SK-N-MC (cell line): ENCODE data around the gene ANTXR2.

Experiments used
- DNase-seq: peaks from one replicate; pipeline ENCODE4 v3.0.0-alpha.2; 2011; ENCODE audit warnings: low read depth, low spot score
- H3K27ac ChIP-seq: fragments of 200-600 bp; sonication (generic); 2 replicates; pipeline ENCODE4 v1.5.1; 2016; ENCODE audit warnings: mixed run types
- H3K36me3 ChIP-seq: fragments of 200-600 bp; sonication (generic); 2 replicates; pipeline ENCODE4 v1.6.1; 2017; ENCODE audit warnings: antibody characterized with exemption, low read length, mixed read lengths; ENCODE audit not compliant: insufficient read depth
- H3K4me3 ChIP-seq: fragments of 200-600 bp; sonication (generic); 2 replicates; pipeline ENCODE4 v1.5.1; 2016
- H3K9ac ChIP-seq: fragments of 200-600 bp; sonication (generic); 2 replicates; pipeline ENCODE4 v1.8.0; 2017; ENCODE audit warnings: mixed run types, mixed read lengths; ENCODE audit not compliant: insufficient read length
- H3K9me3 ChIP-seq: fragments of 200-600 bp; sonication (generic); 2 replicates; pipeline ENCODE4 v1.6.1; 2017; ENCODE audit warnings: low read depth, mild to moderate bottlenecking, antibody characterized with exemption, low read length, moderate library complexity, mixed read lengths
- EZH2 ChIP-seq: fragments of 200-600 bp; sonication (generic); IDR thresholded peaks from one replicate; pipeline ENCODE4 v1.6.1; 2017; ENCODE audit warnings: antibody characterized with exemption
- FOXP2 ChIP-seq: optimal IDR thresholded peaks from 2 replicates; pipeline ENCODE3; 2011; ENCODE audit warnings: mild to moderate bottlenecking, moderate library complexity; ENCODE audit not compliant: insufficient read depth; ENCODE audit errors: extremely low read length, control extremely low read depth
- POLR2AphosphoS5 ChIP-seq: IDR thresholded peaks from 2 replicates; pipeline ENCODE4 v1.6.1; 2012; ENCODE audit warnings: mild to moderate bottlenecking, low read depth, low read length, borderline replicate concordance

The ANTXR2 gene

DNA sequence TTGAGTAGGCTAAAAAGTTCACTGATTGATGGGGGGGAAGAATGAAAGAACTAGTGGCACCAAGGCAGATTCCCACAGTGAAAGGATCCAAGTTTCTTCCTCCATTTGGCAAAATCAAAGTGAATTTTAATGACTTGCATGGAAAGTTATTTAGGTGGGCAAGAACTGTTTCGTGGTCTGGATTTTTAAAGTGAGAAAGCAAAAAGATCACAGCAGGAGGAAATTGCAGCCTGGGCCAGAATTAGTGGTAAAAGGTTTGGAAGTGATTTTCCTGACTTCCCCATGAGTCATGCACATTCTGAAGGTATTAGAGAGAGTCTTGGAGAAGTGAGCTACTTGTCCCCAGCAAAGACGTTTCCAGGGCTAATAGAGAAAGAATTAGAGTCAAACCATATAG, 207.8 kb downstream of the ANTXR2 start:
- Histone ChIP-seq H3K9me3 (no peaks in the 10 kb centered on the region), H3K36me3 (no peaks in the 10 kb centered on the region), H3K27ac (peak overlapping the region; percentile 19; the same call in 1 of the 2 replicates), H3K9ac (no peak overlapping the region), H3K4me3 (peak overlapping the region; percentile 1; the same call in 1 of the 2 replicates)
- DNase-seq, result peak; percentile 42
- TF ChIP-seq FOXP2 (no peak), EZH2 (no peak), POLR2AphosphoS5 (no peak)

DNA sequence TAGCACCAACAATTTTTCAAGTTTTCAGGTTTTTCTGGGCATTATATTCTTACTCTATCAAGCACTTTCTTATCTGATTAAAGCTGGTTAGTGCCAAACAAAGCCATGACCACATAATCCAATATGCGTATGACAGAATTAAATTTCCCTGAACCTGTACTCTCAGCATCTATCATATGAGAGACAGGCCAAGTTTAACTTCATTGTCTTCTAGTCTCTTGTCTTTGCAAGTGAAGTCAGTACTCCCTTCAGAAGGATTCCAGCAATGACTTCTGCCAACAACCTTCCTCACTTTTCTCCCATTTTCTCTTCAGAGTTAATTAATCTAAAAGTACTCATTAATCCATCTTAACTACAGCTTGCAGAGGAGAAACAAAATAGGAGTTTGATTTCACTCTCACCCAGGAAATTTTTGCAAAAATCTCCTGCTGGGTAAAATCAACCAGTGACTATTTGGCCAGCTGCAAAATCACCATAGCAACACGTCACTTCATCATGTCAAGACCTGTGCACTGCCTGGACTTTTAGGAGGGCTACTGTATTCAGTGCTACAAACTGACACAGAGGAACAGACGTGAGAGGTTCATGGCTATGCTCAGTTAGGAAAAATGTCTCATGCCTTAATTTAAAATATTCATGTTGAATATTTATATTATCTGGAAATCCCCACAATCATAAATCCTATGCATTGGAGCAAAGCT, 208.4 kb downstream of the ANTXR2 start:
- Histone ChIP-seq H3K9ac (no peak overlapping the region), H3K9me3 (no peaks in the 10 kb centered on the region), H3K27ac (0 out of 2 replicates have a peak overlapping the region, but pooled peaks have one; percentile 19), H3K36me3 (no peaks in the 10 kb centered on the region), H3K4me3 (peak overlapping the region; percentile 1; the same call in 1 of the 2 replicates)
- DNase-seq, result no peak
- no peak for TF ChIP-seq FOXP2
- TF ChIP-seq POLR2AphosphoS5, result no peak
- TF ChIP-seq EZH2, result no peak

DNA sequence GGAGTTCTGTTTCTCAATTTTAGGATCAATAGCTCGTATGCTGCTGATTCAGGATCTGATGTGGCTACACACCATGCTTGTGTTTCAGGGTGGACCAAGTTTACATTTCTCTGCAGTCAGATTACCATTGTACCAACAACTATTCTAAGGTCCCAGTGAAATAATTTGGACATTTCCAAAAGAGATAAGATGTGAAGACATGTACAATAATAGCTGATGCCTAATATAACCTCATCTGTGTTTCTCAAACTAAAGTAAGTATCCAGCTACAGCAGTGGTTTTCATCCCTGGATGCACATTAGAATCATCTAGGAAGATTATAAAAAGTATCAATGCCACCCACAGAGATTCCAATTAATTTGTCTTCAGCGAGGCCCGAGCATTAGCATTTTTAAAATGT, 209.7 kb downstream of the ANTXR2 start:
- H3K9ac ChIP-seq, result no peak overlapping the region
- no peaks in the 10 kb centered on the region for H3K36me3 ChIP-seq
- H3K4me3 ChIP-seq, result no peak overlapping the region
- no peaks in the 10 kb centered on the region for H3K9me3 ChIP-seq
- H3K27ac ChIP-seq, result no peak overlapping the region
- TF ChIP-seq EZH2, result no peak
- no peak for TF ChIP-seq POLR2AphosphoS5
- no peak for TF ChIP-seq FOXP2
- DNase-seq, result no peak

DNA sequence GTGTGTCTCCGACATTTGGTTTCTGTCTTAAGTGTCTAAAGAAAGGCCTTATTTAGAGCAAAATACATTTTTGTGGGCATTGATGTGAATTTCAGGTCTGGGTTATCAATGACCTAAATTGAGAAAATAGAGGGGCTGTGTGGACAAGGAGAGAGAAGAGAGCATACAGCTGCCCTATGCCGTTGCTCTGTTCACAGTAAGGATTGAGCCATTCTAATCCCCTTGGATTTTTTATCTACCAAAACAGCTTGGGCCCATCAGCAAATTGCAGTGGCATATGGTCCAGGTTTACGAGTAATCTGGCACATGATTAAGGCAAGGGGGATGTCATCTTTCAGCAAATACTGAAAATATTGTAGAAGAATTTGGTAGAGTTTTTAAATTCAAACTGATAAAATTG, 210.2 kb downstream of the ANTXR2 start:
- no peak for DNase-seq
- H3K9ac ChIP-seq, result no peak overlapping the region
- TF ChIP-seq EZH2, result no peak
- no peak for TF ChIP-seq POLR2AphosphoS5
- TF ChIP-seq FOXP2, result no peak
- no peak overlapping the region for H3K4me3 ChIP-seq
- H3K27ac ChIP-seq, result no peak overlapping the region
- no peaks in the 10 kb centered on the region for H3K36me3 ChIP-seq
- no peaks in the 10 kb centered on the region for H3K9me3 ChIP-seq

DNA sequence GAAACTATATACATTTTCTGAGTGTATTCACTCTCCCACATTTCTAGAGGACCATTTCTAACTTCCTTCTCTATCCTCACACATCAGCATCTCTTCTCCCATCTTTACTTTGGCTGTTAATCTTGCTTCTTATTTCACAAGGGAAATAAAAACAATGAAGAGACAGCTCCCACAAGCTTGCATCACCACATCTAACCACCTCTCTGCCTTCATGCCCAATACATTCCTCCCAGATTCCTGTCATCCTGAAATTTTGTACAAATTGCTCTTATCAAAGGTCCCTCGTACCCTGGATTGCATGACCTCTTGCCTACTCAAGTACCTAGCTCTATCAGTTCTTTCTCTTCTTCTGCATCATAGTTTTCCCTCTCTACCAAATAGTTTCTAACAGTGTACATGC, 215.2 kb downstream of the ANTXR2 start:
- H3K9me3 ChIP-seq, result no peaks in the 10 kb centered on the region
- no peak for TF ChIP-seq EZH2
- TF ChIP-seq FOXP2, result no peak
- no peak for TF ChIP-seq POLR2AphosphoS5
- no peak overlapping the region for H3K9ac ChIP-seq
- no peak for DNase-seq
- H3K27ac ChIP-seq, result no peak overlapping the region
- no peak overlapping the region for H3K4me3 ChIP-seq
- no peaks in the 10 kb centered on the region for H3K36me3 ChIP-seq

DNA sequence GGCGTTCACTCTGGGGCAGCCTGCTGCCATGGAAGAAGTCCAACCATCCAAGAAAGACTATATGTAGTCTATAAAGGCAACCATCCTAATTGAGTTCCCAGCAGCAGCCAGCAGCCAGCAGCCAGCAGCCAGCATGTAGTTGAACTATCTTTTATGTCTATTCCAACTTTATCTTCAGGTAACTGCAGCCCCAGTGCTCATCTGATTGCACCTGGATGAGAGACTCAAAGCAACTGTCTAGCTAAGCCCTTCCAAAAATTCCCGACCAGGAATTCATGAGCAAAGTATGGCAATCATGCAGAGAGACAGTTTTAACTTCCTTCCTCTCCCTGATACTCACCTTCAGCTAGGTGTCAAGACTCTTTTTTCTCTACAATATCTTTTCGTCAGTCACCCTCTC, 216.8 kb downstream of the ANTXR2 start:
- no peak overlapping the region for H3K9ac ChIP-seq
- no peak for TF ChIP-seq EZH2
- no peak for TF ChIP-seq FOXP2
- no peak for TF ChIP-seq POLR2AphosphoS5
- no peak overlapping the region for H3K4me3 ChIP-seq
- no peak for DNase-seq
- no peaks in the 10 kb centered on the region for H3K9me3 ChIP-seq
- H3K36me3 ChIP-seq, result no peaks in the 10 kb centered on the region
- no peak overlapping the region for H3K27ac ChIP-seq

DNA sequence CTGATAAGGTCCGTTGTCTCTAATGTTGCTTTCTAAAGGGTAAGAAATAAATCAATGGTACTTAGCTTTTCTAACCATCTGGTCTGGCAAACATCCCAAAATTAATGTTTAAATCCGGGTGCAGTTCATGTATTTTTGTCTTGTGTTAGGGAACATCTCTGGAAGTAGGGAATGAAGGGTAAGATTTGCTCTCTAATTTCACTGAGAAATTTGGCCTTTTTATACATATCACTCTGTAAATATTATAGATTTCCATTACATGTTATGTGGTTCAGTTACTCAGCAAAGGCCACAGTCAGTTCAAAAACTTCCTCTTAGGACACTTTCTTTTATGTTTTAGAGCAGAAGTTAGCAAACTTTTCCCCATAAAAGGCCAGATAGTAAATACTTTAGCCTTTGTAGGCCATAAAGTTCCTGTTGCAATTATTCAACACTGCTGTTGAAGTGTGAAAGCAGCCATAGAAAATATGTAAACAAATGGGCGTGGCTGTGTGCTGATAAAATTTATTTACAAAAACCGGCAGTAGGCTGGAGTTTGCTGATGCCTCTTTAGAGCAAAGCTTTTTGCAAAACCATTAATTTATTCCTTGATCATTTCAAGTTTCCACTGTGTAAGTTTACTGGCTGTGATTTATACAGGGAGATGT, 218.1 kb downstream of the ANTXR2 start:
- no peaks in the 10 kb centered on the region for H3K36me3 ChIP-seq
- H3K9ac ChIP-seq, result no peak overlapping the region
- no peak overlapping the region for H3K4me3 ChIP-seq
- H3K27ac ChIP-seq, result 0 out of 2 replicates have a peak overlapping the region, but pooled peaks have one; percentile 56
- no peaks in the 10 kb centered on the region for H3K9me3 ChIP-seq
- TF ChIP-seq FOXP2 (no peak), POLR2AphosphoS5 (no peak), EZH2 (no peak)
- no peak for DNase-seq

DNA sequence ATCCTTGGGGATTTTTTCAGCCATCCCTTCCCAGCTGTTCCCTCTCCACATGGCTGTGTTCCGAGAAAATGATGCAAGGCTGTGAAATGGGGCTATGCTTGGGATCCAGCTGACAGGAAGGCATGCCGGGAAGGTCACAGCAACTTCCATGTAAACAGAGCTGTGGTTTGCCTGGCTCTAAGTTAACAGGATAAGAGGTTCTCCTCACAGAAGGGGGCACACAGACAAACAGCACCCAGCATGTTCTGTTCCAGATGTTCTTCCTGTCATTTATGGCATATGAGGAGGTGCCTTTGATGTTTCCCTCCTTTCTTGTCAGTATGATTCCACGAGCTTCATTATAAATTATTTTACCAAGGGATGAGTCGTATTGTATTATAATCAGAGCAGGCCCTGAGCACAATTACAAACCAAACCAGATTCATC, 220.7 kb downstream of the ANTXR2 start:
- H3K9ac ChIP-seq, result peak overlapping the region; percentile 4
- no peaks in the 10 kb centered on the region for H3K9me3 ChIP-seq
- TF ChIP-seq FOXP2 (peak; percentile 74), EZH2 (no peak)
- H3K4me3 ChIP-seq, result no peak overlapping the region
- H3K36me3 ChIP-seq, result no peaks in the 10 kb centered on the region
- DNase-seq, result peak; percentile 59
- H3K27ac ChIP-seq, result peak overlapping the region; percentile 78
